NCI-H2029 (cell line): Measurements from ENCODE around the gene TUBB1.

Experiments used
- DNase-seq: peaks from one replicate; lab custom pipeline; 2025; lab: John Stamatoyannopoulos, UW

Gene TUBB1

GRCh38 chr20:58990651-58991445 lies 28.4 kb upstream of the TUBB1 start:
- DNase-seq, result no peak

GRCh38 chr20:58991715-58992114 lies 27.5 kb upstream of the TUBB1 start:
- DNase-seq, result no peak

DNA sequence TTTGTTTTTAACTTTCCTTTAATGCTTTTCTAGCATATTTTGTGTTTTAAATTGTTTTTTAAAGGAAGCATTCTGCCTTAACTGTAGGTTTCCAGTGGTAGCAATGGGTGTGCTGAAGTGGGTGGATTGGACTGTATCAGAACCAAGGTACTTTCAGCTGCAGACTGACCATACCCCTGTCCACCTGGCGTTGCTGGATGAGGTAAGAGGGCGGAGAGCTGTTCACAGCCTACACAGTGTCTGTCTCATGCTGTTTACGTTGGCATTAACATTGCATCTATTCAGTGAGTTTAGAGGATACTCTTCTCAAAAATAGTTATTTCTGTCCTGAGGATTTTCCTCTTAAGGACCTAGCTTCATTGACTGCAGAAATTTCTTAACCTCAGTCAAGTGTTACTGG lies 26.3 kb upstream of the TUBB1 start:
- no peak for DNase-seq

DNA sequence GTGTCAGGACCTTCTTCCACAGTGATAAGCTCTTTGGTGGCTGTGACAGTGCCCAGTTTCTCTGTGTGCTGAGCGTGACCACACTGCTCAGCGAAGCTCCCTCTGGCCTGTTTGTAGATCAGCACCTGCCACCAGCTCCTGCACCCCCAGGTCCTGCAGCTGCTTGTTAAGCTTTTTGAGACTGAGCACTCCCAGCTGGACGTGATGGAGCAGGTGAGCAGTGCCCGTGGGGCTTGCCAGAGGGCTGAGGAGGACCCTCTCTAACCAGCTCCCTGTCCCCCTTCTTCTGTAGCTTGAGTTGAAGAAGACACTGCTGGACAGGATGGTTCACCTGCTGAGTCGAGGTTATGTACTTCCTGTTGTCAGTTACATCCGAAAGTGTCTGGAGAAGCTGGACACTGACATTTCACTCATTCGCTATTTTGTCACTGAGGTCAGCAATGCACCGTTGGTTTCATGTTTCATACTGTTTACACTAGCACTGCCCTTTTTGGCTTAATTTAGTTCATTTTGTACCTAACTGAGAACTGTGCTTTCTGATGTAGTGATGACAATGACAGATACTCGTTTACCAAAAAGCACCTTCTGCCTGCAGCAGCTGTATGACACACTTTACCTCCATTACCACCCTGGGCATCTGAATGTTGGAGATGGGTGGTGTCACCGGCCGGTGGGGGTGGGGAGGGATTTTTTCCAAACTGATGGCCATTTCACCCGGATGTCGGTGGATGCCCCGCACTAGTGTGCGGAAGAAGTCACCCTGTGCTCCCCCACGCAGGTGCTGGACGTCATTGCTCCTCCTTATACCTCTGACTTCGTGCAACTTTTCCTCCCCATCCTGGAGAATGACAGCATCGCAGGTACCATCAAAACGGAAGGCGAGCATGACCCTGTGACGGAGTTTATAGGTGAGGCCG lies 25.6 kb upstream of the TUBB1 start:
- DNase-seq, result no peak

GRCh38 chr20:58994390-58995159 lies 24.7 kb upstream of the TUBB1 start:
- no peak for DNase-seq

GRCh38 chr20:58995461-58996225 lies 23.6 kb upstream of the TUBB1 start:
- DNase-seq, result no peak

GRCh38 chr20:58996226-58996611 lies 23.0 kb upstream of the TUBB1 start:
- DNase-seq, result no peak

DNA sequence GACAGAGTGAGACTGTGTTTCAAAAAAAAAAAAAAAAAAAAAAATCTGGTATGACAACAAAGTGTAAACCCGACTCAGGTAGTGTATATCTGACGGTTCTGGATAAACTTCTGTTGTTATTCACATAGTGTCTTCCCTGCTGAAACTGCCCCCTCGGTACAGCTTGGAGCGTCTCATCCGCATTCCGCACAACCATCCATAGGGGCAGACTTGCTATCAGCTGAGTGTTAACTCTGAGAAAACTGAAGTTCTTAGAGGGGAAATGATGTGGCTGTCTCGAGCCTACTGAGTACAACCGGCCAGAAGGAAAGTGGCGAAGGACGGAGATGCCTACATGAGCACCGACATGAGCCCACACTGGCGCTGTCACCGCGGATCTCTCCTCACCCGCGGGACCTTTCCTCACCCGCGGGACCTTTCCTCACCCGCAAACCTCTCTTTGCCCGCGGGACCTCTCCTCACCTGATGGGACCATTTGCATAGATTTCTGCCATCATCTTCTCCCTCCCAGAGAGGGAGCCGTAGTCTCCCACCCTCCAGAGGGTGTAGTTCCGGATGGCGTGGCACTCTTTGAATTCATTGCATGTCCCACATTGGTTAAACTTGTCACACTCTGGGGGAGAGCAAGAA lies 22.0 kb upstream of the TUBB1 start:
- DNase-seq, result no peak

DNA sequence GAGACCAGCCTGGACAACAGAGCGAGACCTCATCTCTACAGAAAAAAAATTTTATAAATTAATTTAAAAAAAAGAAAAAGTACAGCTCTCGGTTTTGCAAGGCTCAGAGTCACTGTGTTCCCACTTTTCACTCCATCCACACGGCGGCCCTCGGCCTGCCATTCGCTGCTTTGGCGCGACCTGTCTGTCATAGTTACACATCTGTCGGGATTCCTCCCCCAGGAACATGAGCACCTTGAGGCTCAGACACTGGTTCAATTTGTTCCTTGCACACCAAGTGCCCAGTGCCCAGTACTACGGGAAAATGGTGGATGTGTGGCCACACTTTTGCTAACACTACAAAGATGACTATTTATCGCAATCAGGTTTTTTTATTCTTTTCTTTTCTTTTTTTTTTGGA lies 20.6 kb upstream of the TUBB1 start:
- DNase-seq, result no peak

DNA sequence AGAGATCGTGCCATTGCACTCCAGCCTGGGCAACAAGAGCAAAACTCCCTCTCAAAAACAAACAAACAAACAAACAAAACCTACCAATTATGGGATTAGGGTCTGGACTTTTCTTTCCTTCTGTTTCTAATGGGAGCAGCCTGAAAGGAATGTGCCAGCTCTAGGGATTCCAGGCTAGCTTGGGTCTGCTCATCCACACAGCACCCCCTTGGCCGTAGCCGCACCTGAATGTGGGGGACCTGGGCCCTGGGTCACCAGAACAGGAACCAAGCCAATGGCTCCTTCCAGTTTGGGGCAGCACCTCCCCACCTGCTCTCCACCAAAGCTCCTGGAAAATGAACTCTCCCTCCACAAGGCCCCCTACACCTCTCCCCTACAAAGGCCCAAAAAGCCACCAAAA lies 18.9 kb upstream of the TUBB1 start:
- no peak for DNase-seq

GRCh38 chr20:59001068-59001448 lies 18.2 kb upstream of the TUBB1 start:
- DNase-seq, result no peak

DNA sequence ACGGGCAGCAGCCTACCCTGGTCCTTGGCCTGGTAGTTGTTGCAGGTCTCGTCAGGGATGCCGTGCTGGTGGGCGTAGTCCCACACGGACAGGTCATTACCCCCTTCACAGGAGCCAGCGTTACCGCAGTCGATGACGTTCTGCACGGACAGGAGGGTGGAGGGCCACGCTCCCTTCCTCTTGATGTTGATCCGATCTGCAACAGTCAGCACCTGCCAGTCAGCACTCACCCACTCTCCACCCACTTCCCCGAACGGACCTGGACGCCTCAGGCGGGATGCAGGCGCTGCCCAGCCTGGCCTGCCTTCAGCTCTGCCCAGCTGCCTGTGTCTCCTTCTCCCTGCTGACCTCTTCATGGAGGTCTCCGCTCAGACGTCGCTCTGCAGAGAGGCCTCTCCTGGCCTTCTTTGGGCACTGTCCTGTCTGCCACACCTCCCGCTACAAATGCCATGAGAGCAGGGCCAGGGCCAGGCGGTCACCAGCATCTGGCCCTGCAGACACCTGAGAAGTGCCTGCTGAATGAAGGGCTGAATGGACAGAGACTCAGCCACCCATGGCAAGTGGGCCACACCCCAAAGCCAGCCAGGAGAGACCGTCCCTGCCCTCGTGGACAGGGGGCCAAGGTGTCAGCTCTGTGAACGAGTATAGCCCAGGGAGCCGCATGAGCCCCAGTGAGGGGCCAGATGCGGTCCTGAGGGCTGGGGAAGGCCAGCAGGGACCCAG lies 17.6 kb upstream of the TUBB1 start:
- DNase-seq, result no peak

DNA sequence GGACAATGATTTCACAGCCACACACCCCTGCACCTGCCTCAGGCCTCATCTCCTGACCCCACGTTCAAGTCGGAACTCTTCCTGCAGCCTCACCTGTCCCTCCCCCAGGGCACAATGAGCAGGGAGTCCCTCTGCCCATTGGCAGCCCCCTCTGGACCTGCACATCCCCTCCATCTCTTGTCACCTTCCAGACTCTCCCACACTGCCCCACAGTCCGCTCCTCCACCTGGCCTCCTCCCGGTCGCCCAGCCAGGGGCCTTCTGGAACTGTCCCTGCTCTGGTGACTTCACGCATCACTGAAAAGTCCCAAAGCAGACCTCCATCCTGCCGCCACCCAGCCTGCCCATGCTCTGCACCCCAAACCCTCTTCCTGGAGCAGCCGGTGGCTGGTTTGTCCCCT lies 16.8 kb upstream of the TUBB1 start:
- DNase-seq, result no peak

DNA sequence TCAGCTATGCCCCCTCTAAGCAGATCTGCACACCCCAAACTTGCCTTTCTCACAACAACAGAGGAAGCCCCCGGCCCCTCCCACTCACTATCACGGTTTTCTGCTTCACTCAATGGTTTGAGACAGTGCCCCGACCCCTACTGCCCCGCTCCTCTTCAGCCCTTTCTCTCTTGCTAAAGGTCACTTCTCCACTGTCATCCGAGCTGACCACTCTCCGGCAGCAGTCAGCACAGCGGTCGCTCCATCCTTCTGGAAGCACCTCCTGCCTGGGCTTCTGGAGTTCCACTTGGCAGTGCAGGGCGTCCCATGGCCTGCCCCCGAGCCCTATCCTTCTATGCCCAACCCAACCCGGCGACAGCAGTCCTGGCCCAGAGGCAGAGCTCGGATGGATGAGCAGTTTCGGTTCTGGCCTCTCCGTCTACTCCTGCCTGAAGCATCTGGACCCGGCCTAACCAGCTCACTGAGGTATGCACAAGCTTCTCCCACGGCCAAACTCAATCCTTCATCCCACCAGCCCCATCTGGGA lies 16.3 kb upstream of the TUBB1 start:
- DNase-seq, result no peak

DNA sequence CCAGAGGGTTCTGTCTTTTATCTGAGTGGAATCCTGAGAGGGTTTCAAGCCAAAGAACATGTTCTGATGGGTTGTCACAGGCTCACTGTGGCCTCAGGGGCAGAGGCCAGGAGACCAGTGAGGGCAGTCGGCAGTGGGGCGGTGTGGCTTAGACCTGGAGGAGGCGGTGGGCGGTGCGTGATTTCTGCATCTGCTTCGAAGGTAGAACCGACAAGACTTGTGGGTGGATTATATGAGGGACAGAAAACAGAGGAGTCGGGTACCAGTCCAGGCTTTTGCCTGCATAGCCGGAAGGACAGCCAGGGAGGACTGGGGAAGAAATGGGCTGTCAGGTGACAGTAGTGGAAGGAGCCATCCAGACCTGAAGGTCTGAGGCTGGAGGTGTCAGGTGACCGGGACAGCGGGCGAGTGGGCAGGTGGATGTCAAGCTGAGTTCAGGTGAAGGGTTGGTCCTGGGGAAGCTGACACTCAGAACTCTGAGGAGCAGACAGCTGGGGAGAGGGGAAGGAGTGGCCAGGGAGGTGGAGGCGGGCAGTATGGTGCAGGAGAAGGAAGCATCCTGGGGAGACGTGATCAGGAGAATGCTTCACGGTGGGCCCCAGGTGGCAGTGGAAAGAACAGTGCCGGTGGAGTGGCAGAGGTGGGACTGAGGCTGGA lies 15.3 kb upstream of the TUBB1 start:
- DNase-seq, result no peak

GRCh38 chr20:59004493-59004762 lies 14.8 kb upstream of the TUBB1 start:
- DNase-seq, result no peak

- no peak for DNase-seq
Measured at GRCh38 chr20:59004763-59005522, 14.3 kb upstream of the TUBB1 start.

DNA sequence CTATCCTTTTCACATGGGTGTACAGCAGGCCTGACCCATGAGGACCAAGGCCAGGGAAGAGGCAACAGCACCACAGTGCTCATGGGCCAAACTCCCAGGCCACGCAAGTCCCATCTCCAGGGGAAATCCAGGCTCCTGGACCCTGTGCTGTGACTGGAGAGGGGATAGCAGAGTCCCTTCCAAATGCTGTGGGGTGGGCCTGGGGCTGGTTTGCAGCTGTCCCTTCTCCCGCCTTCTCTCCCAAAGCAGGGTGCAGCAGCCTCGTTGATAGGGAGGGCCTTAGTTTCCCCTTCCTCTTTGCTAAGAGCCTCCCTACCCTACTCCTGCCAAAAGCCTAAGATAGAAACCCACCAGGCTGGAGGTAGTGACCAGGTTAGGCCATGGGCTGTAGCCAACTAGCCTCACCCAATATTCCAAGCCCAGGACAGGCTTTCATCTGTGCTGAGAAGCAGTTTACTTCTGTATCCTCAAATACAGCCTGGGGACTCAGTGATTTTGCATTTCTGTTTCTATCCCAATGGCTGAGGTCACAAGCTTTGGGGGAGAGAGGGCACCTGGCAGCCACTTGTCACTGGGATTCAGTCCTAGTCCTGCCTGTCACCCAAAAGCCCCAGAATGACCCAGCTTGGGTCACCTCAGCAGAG lies 13.6 kb upstream of the TUBB1 start:
- DNase-seq, result no peak
